NCI-H2227 treated with DMSO at 0.1 percent for 48 hours (cell line): ENCODE data around the gene SQOR.

Experiments
- DNase-seq: peaks from one replicate; lab custom pipeline; 2025; lab: John Stamatoyannopoulos, UW

The SQOR gene

DNA sequence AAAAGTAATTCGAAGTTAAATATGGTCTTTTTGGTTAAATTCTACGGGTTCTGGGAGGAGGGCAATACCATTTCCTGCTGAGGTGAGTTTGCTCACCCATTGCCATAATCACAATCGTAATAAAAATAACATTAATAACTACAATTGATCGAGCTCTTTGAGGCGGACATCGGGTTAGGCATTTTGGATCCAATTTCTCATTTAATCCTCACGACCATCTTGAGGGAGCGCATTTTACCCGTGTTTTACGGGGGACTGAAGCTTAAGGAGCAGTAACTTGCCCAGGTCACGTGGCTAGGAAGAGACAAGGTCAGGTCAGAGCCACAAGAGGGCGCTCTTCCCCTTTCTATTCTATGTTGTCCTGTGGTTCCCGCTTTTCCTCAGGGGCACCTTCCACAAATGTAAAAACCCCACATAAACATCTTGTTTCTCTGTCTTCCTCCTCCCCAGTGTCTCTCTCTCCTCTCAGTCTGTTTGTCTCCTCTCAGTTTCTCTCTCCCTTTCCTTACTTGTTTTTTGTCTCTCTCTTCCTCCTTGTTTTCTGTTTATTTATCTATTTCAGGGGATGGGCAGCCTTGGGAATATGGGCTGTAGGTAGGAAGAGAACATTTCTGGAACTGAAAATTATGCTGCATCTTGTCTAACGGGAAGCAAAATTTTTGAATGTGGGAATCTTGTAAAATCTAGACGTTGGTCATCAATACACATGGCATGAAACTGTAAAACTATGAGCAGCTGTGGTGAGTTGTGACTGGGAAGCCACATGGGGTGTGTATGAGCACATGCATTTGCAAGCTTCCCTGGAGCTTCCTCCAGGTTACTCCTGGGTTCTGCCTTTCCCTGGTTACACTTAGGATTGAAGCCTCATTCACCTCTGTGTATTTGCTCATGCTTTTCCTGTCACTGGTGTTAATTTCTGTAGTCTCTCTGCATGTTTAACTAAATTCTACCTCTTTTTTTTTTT, 71.0 kb downstream of the SQOR start:
- DNase-seq = peak; percentile 87

- DNase-seq = no peak
Measured at GRCh38 chr15:45710657-45711056, 75.8 kb downstream of the SQOR start.

DNA sequence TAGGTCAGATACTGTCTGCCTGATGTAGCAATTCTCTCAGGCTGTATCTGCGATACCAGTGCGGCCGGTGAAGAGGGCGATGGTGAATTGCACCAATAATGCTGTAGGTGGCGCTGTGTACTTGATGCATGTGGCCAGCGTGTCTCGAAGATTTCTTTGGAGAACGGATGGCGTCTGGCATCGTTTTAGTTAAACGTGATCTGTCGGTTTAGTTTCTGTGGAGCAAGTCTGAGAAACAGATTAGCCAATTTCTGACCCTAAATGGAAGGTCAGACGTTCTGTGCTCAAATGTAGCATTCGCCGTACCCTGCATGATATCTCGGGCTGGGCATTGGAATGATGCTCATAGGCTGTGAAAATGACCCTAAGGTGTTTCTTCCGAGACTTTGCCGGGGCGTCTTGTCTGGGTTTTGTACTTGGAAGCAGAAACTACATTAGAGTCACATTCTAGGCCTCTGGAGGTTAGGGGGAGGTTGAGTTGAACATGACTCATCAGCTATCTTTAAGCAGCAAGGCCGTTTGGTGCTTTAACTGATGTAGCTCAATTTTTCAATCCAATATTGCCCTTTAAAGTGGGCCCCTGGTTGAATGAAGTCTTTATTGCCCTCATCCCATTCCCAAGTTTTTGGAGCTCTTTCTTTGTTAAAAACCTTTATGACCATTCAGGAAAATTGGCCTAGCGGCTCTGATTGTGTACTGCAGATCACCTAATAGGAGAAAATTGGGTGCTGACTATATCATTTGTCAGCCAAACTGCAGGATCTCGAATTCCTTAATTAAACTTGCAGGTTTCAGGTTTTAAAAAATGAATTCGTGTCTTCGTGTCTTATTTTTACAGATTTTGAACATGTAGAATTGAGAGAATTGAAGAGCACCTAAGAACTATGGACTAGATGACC, 80.0 kb downstream of the SQOR start:
- peak; percentile 50 for DNase-seq

GRCh38 chr15:45715528-45715927, 80.7 kb downstream of the SQOR start:
- peak; percentile 24 for DNase-seq

DNA sequence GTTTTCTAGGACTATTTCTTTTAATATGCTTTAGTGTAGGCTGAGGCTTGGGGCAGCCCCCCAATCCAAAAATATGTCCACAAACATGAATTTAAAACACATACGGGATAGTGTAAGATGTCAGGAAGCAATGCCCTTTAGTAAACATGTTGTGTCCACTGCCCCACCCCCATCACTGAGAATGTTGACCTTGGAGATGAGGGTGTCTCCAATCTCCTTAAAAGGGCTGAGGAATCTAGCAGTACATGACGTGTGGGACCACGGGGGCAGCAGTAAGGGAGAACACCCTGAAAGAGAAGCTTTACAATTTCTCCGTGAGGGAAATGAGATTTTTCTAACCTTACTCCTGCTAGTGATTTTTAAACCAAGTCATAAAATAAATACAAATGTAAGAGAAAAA, 84.7 kb downstream of the SQOR start:
- DNase-seq = no peak

GRCh38 chr15:45720183-45720582, 85.4 kb downstream of the SQOR start:
- DNase-seq = no peak

DNA sequence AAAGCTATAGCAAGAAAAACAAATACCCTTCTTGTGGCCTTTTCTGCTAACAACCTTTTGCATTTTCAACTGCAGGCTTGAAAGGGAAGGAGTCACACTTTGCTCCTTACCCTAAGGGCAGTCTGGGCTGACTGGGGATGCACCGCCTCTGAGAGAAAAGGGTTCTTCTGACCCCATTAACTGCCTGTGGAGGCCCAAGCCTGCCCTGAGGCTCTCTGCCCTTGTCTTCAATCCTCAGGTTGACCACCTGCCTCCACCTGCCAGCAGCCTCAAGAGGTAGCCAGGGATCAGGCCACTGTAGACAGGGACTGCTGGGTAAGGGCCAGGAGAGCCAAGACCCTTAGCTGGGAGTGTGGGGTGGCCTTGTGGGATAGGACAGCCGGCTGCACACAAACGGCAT, 93.8 kb downstream of the SQOR start:
- no peak for DNase-seq

GRCh38 chr15:45729141-45729540, 94.3 kb downstream of the SQOR start:
- DNase-seq = no peak

DNA sequence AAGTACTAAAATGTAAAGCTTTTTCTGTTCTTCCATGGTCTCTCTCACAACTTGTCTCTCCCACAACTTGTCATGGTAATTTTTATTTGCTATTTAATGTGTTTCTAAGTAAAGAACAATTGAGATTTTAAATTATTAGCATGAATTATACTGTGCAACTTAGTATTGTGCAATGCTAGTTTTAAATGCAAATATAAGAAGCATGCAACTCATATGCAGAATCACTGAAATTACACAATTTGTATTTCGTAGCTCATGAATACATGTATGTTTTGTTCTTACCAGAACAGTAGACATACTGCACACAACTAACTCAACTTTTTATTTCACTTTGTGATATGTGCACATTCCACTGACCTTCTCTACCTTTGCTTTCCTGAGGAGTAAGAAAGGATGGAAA, 96.5 kb downstream of the SQOR start:
- DNase-seq = no peak

- DNase-seq = no peak
Measured at GRCh38 chr15:45732662-45733061, 97.8 kb downstream of the SQOR start.

- no peak for DNase-seq
Measured at GRCh38 chr15:45734260-45734711, 99.5 kb downstream of the SQOR start.
